Nucleus accumbens (tissue), 56 donors: Measurements from ENCODE around the gene SBNO1.
"Not testable (repeated sequence)": the region's sequence is repeated elsewhere in the genome, so short reads cannot be mapped to it uniquely, and the experiment has no call there.

Experiments
- DNase-seq, 56 donors: peaks; one replicate each; lab custom pipeline; 2025; lab: John Stamatoyannopoulos, UW

SBNO1 gene

DNA sequence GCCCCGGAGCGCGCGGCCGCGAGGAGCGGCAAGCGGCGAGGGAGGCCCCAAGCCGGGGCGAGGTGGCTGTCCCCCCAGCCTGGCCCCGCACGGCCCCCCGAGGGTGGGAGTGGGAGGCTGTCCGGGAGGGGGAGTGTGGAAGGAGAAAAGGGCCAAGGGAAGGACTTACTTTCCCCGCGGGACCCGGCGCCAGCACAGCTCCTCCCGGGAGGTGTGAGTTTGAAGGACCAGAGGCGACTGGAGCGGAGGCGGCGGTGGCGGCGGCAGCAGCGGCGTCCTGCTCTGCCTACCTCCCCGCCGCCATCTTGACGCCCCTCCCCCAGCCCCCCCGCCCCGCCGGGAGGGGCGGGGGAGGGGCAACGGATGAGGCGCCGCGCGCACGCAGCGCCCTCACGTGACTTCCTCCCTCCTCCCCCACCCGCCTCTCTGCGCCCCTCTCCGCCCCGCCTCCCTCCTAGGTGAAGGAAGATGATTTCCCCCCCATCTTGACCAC, at the start of gene SBNO1:
TSS of gene SBNO1 (minus strand) at position 316 of the 493 bp plus-strand sequence. CDS start 14,406 bp downstream, outside the sequence.
- peak in 48 of 56 donors; percentile 69 to 100 (median 94) for DNase-seq

DNA sequence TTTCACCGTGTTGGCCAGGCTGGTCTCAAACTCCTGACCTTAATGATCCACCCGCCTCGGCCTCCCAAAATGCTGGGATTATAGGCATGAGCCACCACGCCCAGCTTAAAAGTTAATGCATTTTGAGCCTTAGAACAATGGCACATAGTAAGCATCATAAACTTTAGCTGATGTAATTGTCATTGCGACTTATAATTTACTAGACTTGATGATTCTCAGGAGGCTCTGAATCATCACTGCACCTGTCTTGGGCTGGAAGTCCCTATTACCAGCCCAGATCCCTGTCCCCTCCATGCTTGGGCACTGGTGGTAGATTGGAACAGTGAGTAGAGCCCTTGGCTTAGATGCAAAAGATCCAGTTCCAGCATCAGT, 45.4 kb upstream of the SBNO1 start:
- DNase-seq = no peak

DNA sequence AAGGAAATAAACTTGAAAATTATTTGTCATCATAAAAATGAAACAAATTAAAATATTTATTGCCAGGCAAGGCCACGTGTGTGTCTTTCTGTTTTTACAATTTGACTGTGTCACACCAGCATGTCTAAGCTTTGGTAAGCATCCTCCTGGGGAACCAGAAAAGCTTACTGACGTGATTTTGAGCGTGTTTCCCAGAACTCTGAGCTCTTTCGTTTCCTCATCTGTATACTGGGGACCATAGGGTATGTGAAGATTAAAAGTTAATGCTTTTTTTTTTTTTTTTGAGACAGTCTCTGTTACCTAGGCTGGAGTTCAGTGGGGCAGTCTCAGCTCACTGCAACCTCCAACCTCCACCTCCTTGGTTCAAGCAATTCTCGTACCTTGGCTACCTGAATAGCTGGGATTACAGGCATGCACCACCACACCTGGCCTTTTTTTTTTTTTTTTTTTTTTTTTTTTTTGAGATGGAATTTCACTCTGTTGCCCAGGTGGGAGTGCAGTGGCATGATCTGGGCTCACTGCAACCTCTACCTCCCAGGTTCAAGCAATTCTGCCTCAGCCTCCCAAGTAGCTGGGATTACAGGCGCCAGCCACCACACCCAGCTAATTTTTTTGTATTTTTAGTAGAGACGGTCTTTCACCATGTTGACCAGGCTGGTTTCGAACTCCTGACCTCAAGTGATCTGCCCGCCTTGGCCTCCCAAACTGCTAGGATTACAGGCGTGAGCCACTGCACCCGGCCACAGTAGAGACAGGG, 44.8 kb upstream of the SBNO1 start:
- DNase-seq = not testable (repeated sequence)

DNA sequence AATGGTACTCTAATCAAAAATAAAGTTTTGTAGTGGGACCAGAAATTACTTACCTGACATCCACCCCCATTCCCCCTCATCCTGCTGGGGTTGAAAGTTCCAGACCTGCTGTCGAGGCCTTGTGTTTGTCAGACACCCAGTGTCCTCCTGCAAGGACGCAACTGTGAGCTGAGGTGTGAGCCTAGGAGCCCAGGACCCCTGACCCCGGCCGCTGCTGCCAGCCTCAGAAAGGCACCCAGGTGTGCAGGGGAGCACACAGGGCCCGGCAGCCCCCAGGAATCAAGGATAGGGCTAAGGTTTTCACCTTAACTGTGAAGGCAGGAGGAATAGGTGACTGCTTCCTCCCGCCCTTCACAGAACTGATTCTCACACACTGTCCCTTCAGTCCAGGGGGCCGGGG, 44.0 kb upstream of the SBNO1 start:
- not testable (repeated sequence) for DNase-seq

DNA sequence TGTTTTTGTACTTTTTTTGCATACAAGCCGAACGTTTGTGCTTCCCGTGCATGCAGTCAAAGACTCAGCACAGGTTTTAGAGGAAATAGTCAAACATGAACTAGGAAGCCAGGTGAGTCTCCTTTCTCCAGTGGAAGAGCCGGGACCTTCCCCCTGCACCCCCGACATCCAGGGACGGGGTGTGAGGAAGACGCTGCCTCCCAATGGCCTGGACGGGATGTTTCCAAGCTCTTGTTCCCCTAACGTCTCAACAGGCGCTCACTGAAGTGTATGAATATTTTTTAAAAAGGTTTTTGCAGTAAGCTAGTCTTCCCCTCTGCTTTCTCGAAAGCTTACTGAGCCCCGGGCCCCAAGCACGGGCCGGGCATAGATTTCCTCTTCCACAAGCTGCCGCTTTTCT, 43.3 kb upstream of the SBNO1 start:
- not testable (repeated sequence) for DNase-seq

DNA sequence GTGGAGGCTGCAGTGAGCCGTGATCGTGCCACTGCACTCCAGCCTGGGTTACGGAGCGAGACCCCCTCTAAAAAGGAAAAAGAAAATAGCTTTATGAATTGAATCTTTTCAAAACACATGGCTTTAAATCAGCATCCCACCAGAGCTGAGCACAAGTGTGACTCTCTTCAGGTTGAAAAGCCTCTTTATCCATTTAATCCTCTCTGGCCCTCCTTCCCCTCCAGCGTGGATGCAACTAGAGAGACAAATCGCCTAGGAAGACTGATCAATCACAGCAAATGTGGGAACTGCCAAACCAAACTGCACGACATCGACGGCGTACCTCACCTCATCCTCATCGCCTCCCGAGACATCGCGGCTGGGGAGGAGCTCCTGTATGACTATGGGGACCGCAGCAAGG, 42.6 kb upstream of the SBNO1 start:
- DNase-seq = not testable (repeated sequence)

DNA sequence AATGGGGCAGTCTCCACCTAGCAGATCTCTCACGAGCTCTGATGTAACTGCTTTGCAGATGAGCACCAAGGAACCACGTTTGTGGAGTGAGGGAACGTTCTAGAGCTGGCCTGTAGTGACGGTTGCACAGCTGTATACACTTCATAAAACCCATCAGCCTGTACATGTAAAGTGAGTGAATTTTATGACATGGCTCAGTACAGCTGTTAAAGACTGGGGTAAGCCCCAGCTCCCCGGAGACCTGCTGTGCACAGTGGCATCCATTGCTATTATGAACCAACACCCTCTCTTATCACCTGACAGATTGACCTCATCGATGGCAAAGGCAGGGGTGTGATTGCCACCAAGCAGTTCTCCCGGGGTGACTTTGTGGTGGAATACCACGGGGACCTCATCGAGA, 39.9 kb upstream of the SBNO1 start:
- DNase-seq = no peak

DNA sequence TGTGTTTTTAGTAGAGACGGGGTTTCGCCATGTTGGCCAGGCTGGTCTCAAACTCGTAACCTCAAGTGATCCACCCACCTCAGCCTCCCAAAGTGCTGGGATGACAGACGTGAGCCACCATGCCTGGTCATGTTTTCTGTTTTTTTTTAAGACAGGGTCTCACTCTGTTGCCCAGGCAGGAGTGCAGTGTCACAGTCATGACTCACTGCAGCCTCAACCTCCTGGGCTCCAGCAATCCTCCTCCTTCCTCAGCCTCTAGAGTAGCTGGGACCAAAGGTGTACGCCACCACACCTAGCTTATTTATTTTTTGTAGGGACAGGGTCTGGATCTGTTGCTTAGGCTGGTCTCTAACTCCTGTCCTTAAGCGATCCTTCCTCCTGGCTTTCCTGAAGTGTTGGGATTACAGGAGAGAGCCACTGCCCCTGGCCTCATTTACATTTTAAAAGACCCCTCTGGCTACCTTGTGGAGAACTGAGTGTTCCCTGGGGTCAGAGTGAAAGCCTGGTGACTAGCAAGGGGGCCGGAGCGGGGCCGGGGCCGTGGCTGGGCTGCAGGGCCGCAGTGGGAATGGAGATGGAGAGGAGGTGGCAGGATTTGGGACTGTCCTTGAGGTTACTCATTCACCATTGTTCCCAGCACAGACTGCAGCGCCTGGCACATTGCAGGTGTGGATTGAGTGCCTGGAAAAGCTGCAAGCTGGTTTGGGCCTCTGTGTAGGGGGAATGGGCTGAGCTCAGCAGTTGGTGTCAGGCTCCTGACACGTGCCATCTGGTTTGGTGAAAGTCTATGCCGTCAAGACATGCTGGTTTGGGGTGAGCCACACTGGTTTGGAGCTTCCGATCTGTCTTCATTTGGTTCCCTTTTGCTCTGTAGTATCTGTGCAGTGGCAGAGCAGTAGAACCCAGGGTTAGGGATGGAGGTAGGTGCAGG, 37.4 kb upstream of the SBNO1 start:
- no peak for DNase-seq

DNA sequence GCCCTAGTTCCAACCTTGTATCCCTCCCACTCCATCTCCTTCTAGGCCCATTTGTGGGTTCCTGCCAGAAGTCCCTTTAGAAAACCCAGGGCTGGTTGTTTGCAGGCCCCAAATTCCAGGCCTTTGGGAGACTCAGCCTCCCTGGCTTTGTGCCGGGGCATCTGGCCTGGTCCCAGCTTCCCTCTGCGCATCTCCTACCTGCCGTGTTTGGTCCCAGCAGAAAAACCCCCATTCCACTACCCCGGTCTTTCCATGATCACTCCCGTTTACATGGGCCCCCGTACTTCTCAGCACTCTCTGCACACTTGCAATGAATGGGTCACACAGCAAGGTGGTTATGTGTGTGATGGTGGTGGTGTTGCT, 34.6 kb upstream of the SBNO1 start:
- peak in 2 of 56 donors; percentile 24 to 37 for DNase-seq

DNA sequence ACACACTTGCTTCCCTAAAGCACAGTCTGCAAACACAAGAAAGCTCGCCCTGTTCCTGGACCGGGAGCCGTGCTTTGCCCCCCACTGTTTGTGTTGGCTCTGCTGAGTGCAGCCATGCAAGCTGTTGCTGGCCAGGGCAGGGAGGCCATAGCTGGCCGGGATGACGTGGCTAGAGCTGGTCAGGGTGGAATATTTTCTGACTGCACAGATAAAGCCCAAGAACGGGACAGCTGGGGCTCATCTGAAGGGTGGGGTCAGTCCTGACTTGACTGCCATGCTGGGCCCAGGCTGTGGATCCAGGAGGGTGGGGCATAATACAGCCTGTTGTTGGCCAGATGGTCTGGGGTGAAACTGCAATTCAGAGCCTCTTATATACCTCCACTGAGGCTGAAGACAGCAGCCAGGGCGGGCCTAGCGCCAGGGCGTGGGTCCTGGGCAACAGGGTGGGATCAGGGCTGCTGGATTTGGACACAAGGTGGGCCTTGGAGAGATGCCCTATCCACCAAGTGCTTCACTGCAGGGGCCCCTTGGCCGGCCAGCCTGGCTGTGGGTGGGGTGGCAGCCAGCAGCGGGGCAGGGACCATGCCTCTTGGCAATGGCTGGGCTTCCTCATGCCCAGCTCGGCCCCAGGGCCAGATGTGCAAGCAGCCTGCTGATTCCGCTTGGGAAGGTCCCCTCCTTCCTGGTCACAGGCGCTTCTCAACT, 34.1 kb upstream of the SBNO1 start:
- DNase-seq = peak in 41 of 56 donors; percentile 8 to 64 (median 30)

DNA sequence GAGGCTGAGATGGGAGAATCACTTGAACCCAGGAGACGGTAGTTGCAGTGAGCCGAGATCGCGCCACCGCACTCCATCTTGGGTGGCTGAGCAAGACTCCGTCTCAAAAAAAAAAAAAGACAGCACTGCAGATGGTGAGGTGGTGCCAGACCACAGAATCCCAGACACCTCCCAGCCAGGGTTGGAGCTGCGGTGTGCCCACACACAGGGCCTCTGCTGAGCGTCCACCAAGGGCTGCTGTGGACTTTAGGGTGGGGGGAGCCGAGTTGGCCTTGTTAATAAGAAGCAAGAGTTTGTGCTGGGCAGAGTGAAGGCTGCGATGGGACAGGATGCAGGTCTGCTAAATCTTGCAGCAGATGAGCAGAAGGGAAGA, 33.5 kb upstream of the SBNO1 start:
- DNase-seq = no peak

DNA sequence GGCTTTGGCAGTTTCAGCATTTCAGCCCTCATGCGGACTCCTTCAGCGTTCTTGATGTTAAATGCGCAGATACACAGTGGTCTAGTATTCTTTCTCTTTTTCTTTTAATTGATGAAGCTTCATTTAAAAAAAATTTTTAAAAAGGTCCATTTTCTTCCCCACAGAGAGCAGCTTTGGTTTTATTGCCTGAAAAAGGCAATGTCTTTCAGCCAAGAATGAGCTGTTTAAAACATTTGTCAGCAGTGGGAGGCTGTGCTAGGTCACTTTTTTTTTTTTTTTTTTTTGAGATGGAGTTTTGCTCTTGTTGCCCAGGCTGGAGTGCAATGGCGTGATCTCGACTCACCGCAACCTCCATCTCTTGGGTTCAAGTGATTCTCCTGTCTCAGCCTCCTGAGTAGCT, 32.8 kb upstream of the SBNO1 start:
- DNase-seq = no peak

DNA sequence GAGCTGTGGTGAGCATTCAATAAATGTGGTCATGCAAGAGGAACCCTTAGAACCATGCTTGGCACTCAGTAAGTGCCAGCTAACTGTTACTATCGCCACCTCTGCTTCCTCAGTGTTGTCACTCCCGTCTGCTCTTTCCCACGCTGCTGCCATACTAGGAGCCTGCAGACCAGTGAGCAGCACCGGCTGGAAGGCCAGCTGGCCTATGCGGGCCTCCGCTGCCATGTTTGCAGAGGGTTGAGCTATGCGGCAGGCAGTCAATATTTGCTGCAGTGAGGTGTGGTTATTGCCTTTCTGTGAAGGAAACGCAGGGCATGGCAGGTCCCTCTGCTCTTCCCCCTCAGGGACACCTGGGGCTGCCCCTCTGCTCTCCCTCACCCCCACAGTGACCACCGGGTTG, 32.3 kb upstream of the SBNO1 start:
- peak in 2 of 56 donors; percentile 3 to 7 for DNase-seq

DNA sequence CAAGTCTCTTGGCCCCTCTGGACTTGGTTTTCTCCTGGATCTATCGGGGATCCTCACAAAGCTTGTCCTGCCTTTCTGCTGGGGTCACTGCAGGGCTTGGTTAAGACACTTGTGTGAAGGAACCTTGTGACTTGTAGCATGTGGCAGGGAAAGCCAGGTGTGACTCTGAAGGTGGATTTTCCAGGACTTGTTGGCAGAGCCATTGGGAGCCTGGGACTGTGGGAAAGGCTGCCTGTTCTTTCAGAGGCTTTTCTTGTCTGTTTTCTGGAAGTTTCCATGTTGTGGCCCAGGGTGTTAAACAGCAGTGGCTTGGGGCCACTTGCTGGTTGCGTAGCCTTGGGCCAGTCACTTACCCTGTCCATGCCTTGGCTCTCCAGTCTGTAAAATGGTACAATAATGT, 31.9 kb upstream of the SBNO1 start:
- DNase-seq = no peak

DNA sequence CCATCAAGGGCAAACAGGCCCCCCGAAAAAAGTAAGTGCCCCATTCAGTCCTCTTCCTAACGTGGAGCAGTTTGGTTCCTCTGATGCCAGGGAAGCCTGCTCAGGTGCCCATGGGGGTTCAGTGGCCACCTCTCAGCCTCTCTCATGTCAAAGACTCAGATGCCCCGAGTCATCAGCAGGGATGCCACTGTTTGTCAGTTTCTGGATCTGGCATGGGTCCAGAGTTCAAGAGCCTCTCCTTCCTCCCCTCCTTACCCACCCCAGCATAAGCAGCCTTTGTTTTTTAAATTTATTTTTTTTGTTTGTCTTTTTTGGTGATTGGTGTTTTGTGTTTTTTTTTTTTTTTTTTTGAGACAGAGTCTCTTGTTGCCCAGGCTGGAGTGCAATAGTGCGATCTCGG, 30.6 kb upstream of the SBNO1 start:
- DNase-seq = peak in 1 of 56 donors; percentile 20

DNA sequence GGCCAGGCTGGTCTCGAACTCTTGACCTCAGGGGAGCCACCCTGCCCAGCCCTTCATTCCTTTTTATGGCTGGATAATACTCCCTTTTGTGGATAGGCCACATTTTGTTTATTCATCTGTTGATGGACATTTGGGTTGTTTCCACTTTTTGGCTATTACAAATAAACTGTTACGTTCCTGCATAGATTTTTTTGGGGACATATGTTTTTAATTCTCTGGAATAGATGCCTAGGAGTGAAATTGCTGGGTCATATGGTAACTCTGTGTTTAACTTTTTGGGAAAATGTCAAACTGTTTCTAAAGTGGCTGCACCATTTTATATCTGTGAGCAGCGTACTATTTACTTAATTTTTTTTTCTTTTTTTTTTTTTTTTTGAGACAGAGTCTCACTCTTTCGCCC, 29.1 kb upstream of the SBNO1 start:
- no peak for DNase-seq

DNA sequence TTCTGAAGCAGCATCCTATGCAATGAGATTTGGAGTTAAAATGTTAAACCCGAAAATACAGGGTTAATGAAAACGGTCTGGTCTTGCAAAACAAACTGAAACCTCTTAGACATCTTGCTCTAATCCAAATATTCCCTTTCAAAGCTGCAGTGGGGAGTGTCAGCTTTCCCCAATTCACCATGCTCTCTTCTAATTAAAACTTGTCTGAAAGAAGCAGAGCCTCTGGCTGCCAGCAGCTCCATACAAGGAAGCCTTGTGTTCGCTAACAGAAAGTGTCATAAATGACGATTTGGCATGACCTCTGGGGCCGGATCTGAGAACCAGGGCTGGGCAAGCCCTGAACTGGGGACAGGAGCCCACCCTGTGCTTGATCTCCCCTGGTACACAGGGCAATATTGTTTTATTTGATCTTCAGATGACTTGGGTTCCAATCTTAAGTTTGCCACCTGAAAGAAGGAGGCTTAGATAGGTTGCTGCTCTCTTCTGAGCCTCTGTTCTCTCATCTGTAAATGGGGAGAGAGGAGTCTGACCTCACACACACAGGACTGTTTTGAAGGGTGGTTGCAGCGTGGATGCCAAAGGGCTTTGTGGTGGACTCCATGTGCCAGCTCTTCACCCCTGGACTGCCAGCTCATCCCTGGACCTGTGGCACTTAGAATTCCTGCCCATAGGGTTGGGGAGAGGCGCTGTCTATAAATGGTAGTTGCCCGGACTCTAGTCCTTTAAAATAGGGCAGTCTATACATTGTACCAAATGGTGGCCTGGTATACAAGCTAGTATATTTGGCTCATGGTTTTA, 27.1 kb upstream of the SBNO1 start:
- DNase-seq = peak in 18 of 56 donors; percentile 2 to 55 (median 13)

DNA sequence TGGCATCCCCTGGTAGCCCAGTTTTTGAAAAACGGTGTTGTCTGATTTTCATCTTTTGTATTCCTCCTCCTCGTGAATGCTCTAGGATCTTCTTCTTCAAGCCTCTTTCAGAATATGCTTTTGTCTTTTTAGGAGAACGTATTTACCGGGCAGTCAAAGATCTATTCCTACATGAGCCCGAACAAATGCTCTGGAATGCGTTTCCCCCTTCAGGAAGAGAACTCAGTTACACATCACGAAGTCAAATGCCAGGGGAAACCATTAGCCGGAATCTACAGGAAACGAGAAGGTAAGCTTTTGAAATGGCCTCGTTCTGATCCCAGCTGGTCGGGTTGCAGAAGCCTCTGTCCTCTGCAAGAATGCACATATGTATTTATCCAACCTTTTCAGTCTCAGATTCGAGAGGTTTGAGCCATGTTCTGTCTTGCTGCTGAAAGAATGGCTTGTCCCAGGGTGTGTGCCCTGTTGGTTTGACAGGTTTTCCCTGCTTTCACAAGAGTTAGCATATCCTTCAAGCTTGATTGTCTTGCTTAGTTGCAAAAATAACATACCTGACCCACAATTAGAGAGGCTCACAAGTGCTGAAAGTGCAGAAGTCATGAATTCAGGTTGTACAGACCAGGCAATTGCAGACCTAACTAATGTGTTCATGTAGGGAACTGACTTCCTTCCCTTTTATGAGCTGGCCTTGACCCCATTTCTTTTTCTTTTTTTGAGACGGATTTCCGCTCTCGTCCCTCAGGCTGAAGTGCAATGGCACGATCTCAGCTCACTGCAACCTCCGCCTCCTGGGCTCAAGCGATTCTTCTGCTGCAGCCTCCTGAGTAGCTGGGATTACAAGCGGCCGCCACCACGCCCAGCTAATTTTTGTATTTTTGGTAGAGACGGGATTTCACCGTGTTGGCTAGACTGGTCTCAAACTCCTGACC, 26.1 kb upstream of the SBNO1 start:
- DNase-seq = peak in 1 of 56 donors; percentile 11
